Ovary (tissue), 3 donors: ENCODE data around the gene ANKRD66.

ENCODE experiments used
- EP300 ChIP-seq: sonication (generic); formaldehyde crosslinking; IDR thresholded peaks from one replicate; pipeline ENCODE4 v1.6.1; 2017; ENCODE audit warnings: antibody characterized with exemption
- POLR2A ChIP-seq: fragments of 450-650 bp; IDR thresholded peaks from one replicate; pipeline ENCODE4 v1.6.1; 2017; ENCODE audit warnings: antibody characterized with exemption, mild to moderate bottlenecking, moderate library complexity
- TF ChIP-seq, protein P1 (sequence below), 3 donors: fragments of 450-650 bp in 2 of 3; fragments of 200-600 bp in 1 of 3; IDR thresholded peaks; one replicate each; pipeline versions ENCODE4 v1.5.1 to v1.8.0; 2016 to 2022; ENCODE audit warnings: antibody characterized with exemption in 3 of 3, mild to moderate bottlenecking in 1 of 3
- donor health status: DM: no; HTN: no; CAD: no.

DNA sequence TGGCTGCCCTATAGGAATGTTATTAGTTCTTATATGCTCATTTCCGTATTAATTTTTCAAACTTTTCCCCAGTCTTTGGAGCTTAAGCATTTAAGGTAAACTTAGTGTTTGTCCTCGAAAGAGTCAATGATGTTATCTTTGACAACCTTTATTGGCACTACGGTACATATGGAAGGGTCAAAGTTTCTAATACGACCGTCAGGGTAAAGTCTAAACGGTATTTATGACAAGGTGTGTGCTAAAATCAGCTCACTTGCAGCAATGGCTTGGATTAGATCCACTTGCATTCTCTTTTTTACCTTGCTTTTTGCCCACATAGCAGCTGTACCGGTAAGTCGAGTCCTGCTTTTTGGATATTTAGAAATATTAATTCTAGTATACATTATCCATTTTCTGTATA is 46.4 kb downstream of the ANKRD66 start, which contains the start of gene MEP1A:
- no peak for TF ChIP-seq EP300
- TF ChIP-seq, protein P1, sequence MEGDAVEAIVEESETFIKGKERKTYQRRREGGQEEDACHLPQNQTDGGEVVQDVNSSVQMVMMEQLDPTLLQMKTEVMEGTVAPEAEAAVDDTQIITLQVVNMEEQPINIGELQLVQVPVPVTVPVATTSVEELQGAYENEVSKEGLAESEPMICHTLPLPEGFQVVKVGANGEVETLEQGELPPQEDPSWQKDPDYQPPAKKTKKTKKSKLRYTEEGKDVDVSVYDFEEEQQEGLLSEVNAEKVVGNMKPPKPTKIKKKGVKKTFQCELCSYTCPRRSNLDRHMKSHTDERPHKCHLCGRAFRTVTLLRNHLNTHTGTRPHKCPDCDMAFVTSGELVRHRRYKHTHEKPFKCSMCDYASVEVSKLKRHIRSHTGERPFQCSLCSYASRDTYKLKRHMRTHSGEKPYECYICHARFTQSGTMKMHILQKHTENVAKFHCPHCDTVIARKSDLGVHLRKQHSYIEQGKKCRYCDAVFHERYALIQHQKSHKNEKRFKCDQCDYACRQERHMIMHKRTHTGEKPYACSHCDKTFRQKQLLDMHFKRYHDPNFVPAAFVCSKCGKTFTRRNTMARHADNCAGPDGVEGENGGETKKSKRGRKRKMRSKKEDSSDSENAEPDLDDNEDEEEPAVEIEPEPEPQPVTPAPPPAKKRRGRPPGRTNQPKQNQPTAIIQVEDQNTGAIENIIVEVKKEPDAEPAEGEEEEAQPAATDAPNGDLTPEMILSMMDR (IDR thresholded peaks at IDR 0.05) = no peak
- TF ChIP-seq POLR2A = no peak
